ENCODE measurements around the gene THRA. TPM values are rescaled to one million over a fixed set of nuclear protein-coding genes. Genes with fewer than 3 reads are reported as not detected.
A peak's percentile ranks its signal among the peaks of the same experiment; 100 is the strongest.

The THRA gene
- total RNA-seq, 1 donor from 2014 or later: 13.6 TPM

- no peaks in the 10 kb centered on the region for H3K9me3 Mint-ChIP-seq (ENCODE audit: unreplicated experiment)
- peak; percentile 40 for DNase-seq (ENCODE audit: low spot score)
Observed at GRCh38 chr17:40063187-40063771, 514 bp downstream of the THRA start.

GRCh38 chr17:40063901-40064531, 1.3 kb downstream of the THRA start:
- Mint-ChIP-seq H3K4me1 (ENCODE audit: unreplicated experiment) (peaks cover 45% of the 10 kb centered on the region), H3K9me3 (ENCODE audit: unreplicated experiment) (no peaks in the 10 kb centered on the region), H3K27ac (ENCODE audit: unreplicated experiment) (no peak overlapping the region), H3K36me3 (ENCODE audit: low read depth, unreplicated experiment) (peaks cover 5% of the 10 kb centered on the region), H3K4me3 (ENCODE audit: unreplicated experiment) (peak overlapping the region; percentile 94), H3K27me3 (ENCODE audit: unreplicated experiment) (peaks cover 21% of the 10 kb centered on the region)
- DNase-seq (ENCODE audit: low spot score): no peak
- TF ChIP-seq CTCF (IDR thresholded peaks at IDR 0.05; ENCODE audit: unreplicated experiment): no peak

More at GRCh38 chr17:40063187-40063771, 514 bp downstream of the THRA start:
- Mint-ChIP-seq H3K27me3 (ENCODE audit: unreplicated experiment) (peaks cover 21% of the 10 kb centered on the region), H3K4me3 (ENCODE audit: unreplicated experiment) (peak overlapping the region; percentile 94), H3K36me3 (ENCODE audit: low read depth, unreplicated experiment) (peaks cover 5% of the 10 kb centered on the region), H3K27ac (ENCODE audit: unreplicated experiment) (no peak overlapping the region), H3K4me1 (ENCODE audit: unreplicated experiment) (peaks cover 42% of the 10 kb centered on the region)
- no peak for TF ChIP-seq CTCF (IDR thresholded peaks at IDR 0.05; ENCODE audit: unreplicated experiment)

GRCh38 chr17:40064971-40065768, 2.4 kb downstream of the THRA start:
- H3K9me3 Mint-ChIP-seq (ENCODE audit: unreplicated experiment): no peaks in the 10 kb centered on the region
- no peak for DNase-seq (ENCODE audit: low spot score)
- TF ChIP-seq CTCF (IDR thresholded peaks at IDR 0.05; ENCODE audit: unreplicated experiment): no peak
- no peak overlapping the region for H3K27ac Mint-ChIP-seq (ENCODE audit: unreplicated experiment)
- peaks cover 53% of the 10 kb centered on the region for H3K4me1 Mint-ChIP-seq (ENCODE audit: unreplicated experiment)
- peaks cover 25% of the 10 kb centered on the region for H3K27me3 Mint-ChIP-seq (ENCODE audit: unreplicated experiment)
- peak overlapping the region; percentile 94 for H3K4me3 Mint-ChIP-seq (ENCODE audit: unreplicated experiment)
- peaks cover 5% of the 10 kb centered on the region for H3K36me3 Mint-ChIP-seq (ENCODE audit: low read depth, unreplicated experiment)

- no peak for DNase-seq (ENCODE audit: low spot score)
- H3K9me3 Mint-ChIP-seq (ENCODE audit: unreplicated experiment): no peaks in the 10 kb centered on the region
- peaks cover 53% of the 10 kb centered on the region for H3K4me1 Mint-ChIP-seq (ENCODE audit: unreplicated experiment)
- peaks cover 22% of the 10 kb centered on the region for H3K27me3 Mint-ChIP-seq (ENCODE audit: unreplicated experiment)
- H3K36me3 Mint-ChIP-seq (ENCODE audit: low read depth, unreplicated experiment): peaks cover 5% of the 10 kb centered on the region
- H3K27ac Mint-ChIP-seq (ENCODE audit: unreplicated experiment): no peak overlapping the region
- no peak overlapping the region for H3K4me3 Mint-ChIP-seq (ENCODE audit: unreplicated experiment)
- TF ChIP-seq CTCF (IDR thresholded peaks at IDR 0.05; ENCODE audit: unreplicated experiment): no peak
Observed at GRCh38 chr17:40065769-40066510, 3.2 kb downstream of the THRA start.

Measured in endothelial cell (in vitro differentiated cells).